Sigmoid colon (tissue), 7 donors: ENCODE data around the gene CLINT1. TPM values are rescaled to one million over a fixed set of nuclear protein-coding genes. Genes with fewer than 3 reads are reported as not detected.

Experiments
- DNase-seq: peaks from one replicate; pipeline ENCODE4 v3.0.0-alpha.2; 2019
- H3K27ac ChIP-seq, 4 donors: fragments of 200-600 bp; sonication (generic); one replicate each; pipeline ENCODE4 v1.5.1; 2016 to 2019; ENCODE audit warnings: mild to moderate bottlenecking in 1 of 4
- H3K27me3 ChIP-seq, 3 donors: fragments of 200-600 bp; sonication (generic); one replicate each; pipeline ENCODE4 v1.5.1; 2019; ENCODE audit warnings: mild to moderate bottlenecking in 1 of 3
- H3K36me3 ChIP-seq, 4 donors: fragments of 200-600 bp; sonication (generic); one replicate each; pipeline ENCODE4 v1.5.1; 2016 to 2019
- H3K4me1 ChIP-seq, 4 donors: fragments of 200-600 bp; sonication (generic); one replicate each; pipeline ENCODE4 v1.5.1; 2017 to 2019
- H3K4me3 ChIP-seq, 4 donors: fragments of 200-600 bp; sonication (generic); one replicate each; pipeline ENCODE4 v1.5.1; 2017 to 2019; ENCODE audit warnings: mild to moderate bottlenecking in 2 of 4, moderate library complexity in 1 of 4
- H3K9me3 ChIP-seq, 4 donors: fragments of 200-600 bp in 3 of 4; sonication (generic) in 3 of 4; one replicate each; pipeline versions ENCODE4 v1.5.1 to v1.6.1; 2013 to 2019
- EP300 ChIP-seq, 4 donors: sonication (generic); formaldehyde crosslinking; IDR thresholded peaks; one replicate each; pipeline ENCODE4 v1.6.1; 2017; ENCODE audit warnings: antibody characterized with exemption in 4 of 4
- POLR2A ChIP-seq, 2 donors: fragments of 450-650 bp; IDR thresholded peaks; one replicate each; pipeline ENCODE4 v1.6.1; 2016; ENCODE audit warnings: antibody characterized with exemption in 2 of 2, mild to moderate bottlenecking in 2 of 2, moderate library complexity in 2 of 2
- POLR2AphosphoS5 ChIP-seq, 4 donors: sonication (generic); formaldehyde crosslinking; IDR thresholded peaks; one replicate each; pipeline ENCODE4 v1.6.1; 2017; ENCODE audit warnings: antibody characterized with exemption in 4 of 4
- WGBS, 2 donors: extraction: QIAGEN DNeasy Blood & Tissue Kit; methylation state at CpG; one replicate each; pipeline ENCODE4 v1.1.7; 2013; 5-methylcytosine and 5-hydroxymethylcytosine counted together
- intact Hi-C: fragments of 100-400 bp; cut with DNase I; formaldehyde crosslinking; loops from one replicate; pipeline ENCODE4 v1.15.1; 2023
- polyA plus RNA-seq, 3 donors: library from polyadenylated mRNA; stranded (reverse); fragments of 200-250 nt; gene quantifications; one replicate each; pipeline ENCODE4 v1.2.3, GENCODE V29; 2013
- total RNA-seq, 4 donors: library from RNA; depleted of rRNA; stranded (reverse); fragments of >200 nt; gene quantifications; one replicate each; pipeline ENCODE4 v1.1.0, GENCODE V29; 2016
- TF ChIP-seq, protein P1 (sequence below), 4 experiments: fragments of 450-650 bp in 3 of 4; fragments of 200-600 bp in 1 of 4; IDR thresholded peaks; one replicate each; pipeline ENCODE4 v1.5.1; 2016 to 2019; ENCODE audit warnings: antibody characterized with exemption in 4 of 4, mild to moderate bottlenecking in 3 of 4, moderate library complexity in 2 of 4
- donor health status: healthy with polysubstance abuse.
- donor health status: Bipolar disorder and iron deficiency.
- donor health status: healthy.

Gene CLINT1
- total and polyA plus RNA-seq, 7 donors, result 40.2 to 171 (median 88.1) TPM

DNA sequence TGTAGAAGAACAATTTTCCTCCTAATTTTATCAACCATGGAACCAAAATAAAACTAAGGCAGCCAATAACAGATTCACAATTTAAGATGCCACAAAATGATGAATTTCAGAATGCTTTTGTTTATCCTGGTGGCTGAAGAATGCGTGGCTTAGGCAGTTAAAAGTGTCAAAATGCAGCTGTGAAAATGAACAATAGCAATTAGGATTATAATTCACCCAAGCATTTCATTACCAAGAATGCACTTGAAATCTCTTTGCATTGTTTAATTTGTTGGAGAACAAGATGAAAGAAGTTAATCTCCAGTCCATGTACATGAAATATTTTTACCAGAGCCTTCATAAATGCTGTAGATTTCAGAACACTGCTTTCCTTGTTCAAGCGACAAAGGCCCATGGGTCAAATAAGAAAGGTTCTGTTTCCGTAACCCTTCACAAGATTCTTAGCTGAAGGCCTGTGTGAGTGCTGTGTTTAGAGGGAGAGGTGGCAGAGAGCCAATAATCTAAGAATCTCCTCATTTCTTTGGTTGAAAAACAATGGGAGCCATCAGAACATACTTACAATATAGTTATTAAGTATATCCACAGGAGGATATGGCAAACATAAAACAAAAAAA lies 39.3 kb downstream of the CLINT1 start:
- H3K4me1 ChIP-seq, result peaks cover 0 to 68% (median 59%) of the 10 kb centered on the region in 4 donors
- intact Hi-C loops, result loop anchor here (5.0 to 10.0 kb wide), 5 partner anchors 38 to 1285 kb away; partner anchors contain the start of gene CLINT1
- no peak overlapping the region for H3K4me3 ChIP-seq
- H3K36me3 ChIP-seq, result no peaks in the 10 kb centered on the region
- TF ChIP-seq POLR2AphosphoS5 (IDR thresholded peaks at IDR 0.05) (no peak), EP300 (IDR thresholded peaks at IDR 0.05) (no peak), POLR2A (IDR thresholded peaks at IDR 0.05) (no peak)
- TF ChIP-seq, protein P1, sequence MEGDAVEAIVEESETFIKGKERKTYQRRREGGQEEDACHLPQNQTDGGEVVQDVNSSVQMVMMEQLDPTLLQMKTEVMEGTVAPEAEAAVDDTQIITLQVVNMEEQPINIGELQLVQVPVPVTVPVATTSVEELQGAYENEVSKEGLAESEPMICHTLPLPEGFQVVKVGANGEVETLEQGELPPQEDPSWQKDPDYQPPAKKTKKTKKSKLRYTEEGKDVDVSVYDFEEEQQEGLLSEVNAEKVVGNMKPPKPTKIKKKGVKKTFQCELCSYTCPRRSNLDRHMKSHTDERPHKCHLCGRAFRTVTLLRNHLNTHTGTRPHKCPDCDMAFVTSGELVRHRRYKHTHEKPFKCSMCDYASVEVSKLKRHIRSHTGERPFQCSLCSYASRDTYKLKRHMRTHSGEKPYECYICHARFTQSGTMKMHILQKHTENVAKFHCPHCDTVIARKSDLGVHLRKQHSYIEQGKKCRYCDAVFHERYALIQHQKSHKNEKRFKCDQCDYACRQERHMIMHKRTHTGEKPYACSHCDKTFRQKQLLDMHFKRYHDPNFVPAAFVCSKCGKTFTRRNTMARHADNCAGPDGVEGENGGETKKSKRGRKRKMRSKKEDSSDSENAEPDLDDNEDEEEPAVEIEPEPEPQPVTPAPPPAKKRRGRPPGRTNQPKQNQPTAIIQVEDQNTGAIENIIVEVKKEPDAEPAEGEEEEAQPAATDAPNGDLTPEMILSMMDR (IDR thresholded peaks at IDR 0.05), result no peak
- WGBS, 2 donors, result 60 to 72% methylated on average over 3 of the region's 3 CpGs
- no peak for DNase-seq
- H3K27ac ChIP-seq, result peak overlapping the region; percentile 50 to 85 (median 74)
- no peaks in the 10 kb centered on the region for H3K9me3 ChIP-seq
- no peaks in the 10 kb centered on the region for H3K27me3 ChIP-seq

DNA sequence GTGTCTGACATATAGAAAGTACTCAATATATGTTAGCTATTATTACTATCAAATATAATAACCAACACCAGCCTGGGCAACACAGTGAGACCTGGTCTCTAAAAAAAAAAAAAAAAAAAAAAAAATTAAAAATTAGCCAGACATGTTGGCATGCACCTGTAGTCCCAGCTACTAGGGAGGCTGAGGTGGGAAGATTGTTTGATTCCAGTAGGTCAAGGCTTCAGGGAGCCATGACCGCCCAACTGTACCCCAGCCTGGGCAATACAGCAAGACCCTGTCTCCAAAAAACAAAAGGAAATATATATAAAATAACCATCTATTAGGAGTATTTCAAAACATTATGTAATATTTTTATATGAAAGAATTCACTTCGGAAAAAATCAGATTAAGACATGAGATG lies 40.6 kb downstream of the CLINT1 start:
- Histone ChIP-seq H3K27ac (peak overlapping the region; percentile 50 to 85 (median 74)), H3K9me3 (no peaks in the 10 kb centered on the region), H3K36me3 (peaks cover 0 to 10% (median 2%) of the 10 kb centered on the region in 4 donors), H3K4me3 (no peak overlapping the region), H3K27me3 (no peaks in the 10 kb centered on the region), H3K4me1 (peaks cover 0 to 69% (median 58%) of the 10 kb centered on the region in 4 donors)
- TF ChIP-seq EP300 (IDR thresholded peaks at IDR 0.05), result no peak
- no peak for TF ChIP-seq POLR2AphosphoS5 (IDR thresholded peaks at IDR 0.05)
- no peak for TF ChIP-seq POLR2A (IDR thresholded peaks at IDR 0.05)
- TF ChIP-seq, protein P1 (IDR thresholded peaks at IDR 0.05), result no peak
- intact Hi-C loops, result loop anchor here (5.0 to 10.0 kb wide), 4 partner anchors 61 to 1286 kb away; no protein-coding TSS in a partner anchor
- WGBS, 2 donors, result 95 to 98% methylated on average over 2 of the region's 2 CpGs
- DNase-seq, result no peak

DNA sequence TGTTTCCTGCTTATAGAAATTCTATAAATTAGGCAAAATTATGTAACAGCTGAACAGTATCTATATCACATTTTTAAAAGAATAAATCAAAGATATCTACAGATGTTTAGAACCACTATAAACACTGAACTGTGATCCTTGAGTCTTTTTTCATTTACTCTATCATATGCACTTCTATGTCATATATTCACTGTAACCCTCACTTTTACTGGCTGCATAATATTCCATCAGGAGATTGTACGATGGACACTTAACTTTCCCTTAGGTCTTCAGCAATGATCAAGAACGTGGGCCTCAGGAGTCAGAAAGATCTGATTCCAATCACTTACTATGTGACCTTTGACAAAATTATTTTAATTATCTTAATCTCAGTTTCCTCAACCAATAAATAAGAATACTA lies 41.0 kb downstream of the CLINT1 start:
- DNase-seq, result no peak
- no peaks in the 10 kb centered on the region for H3K27me3 ChIP-seq
- peaks cover 0 to 14% (median 6%) of the 10 kb centered on the region in 4 donors for H3K36me3 ChIP-seq
- H3K27ac ChIP-seq, result peak overlapping the region in 3 of 4 donors; percentile 64 to 85 (median 84)
- H3K9me3 ChIP-seq, result no peaks in the 10 kb centered on the region
- H3K4me3 ChIP-seq, result no peak overlapping the region
- WGBS, 2 donors, result 97% methylated on average over 2 of the region's 2 CpGs
- TF ChIP-seq POLR2AphosphoS5 (IDR thresholded peaks at IDR 0.05) (no peak), POLR2A (IDR thresholded peaks at IDR 0.05) (no peak), EP300 (IDR thresholded peaks at IDR 0.05) (no peak)
- TF ChIP-seq, protein P1 (IDR thresholded peaks at IDR 0.05), result no peak
- intact Hi-C loops, result loop anchor here (2.0 to 10.0 kb wide), 6 partner anchors 61 to 1287 kb away; no protein-coding TSS in a partner anchor
- peaks cover 0 to 69% (median 58%) of the 10 kb centered on the region in 4 donors for H3K4me1 ChIP-seq

DNA sequence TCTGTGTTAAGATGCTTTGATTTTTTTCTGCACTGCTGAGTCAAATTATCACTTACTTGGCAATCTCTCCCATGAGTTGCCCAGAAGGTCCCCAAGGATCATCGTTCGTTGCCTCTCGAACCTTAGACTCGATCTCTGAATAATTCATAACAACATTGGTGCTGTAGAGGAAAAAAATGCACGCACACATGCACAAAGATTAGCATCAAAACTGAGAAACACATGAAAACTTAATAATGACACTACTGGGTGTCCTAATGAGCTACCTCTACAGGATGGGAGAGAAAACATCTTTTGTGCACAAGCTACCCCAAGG lies 41.6 kb downstream of the CLINT1 start:
- Histone ChIP-seq H3K27me3 (no peaks in the 10 kb centered on the region), H3K4me3 (no peak overlapping the region), H3K27ac (peak overlapping the region in 3 of 4 donors; percentile 55 to 85 (median 84)), H3K4me1 (peaks cover 0 to 69% (median 55%) of the 10 kb centered on the region in 4 donors), H3K36me3 (peaks cover 0 to 20% (median 9%) of the 10 kb centered on the region in 4 donors), H3K9me3 (no peaks in the 10 kb centered on the region)
- TF ChIP-seq EP300 (IDR thresholded peaks at IDR 0.05) (no peak), POLR2AphosphoS5 (IDR thresholded peaks at IDR 0.05) (no peak), POLR2A (IDR thresholded peaks at IDR 0.05) (no peak)
- TF ChIP-seq, protein P1 (IDR thresholded peaks at IDR 0.05), result no peak
- DNase-seq, result no peak
- 79 to 88% methylated on average over 5 of the region's 5 CpGs for WGBS, 2 donors
- intact Hi-C loops, result loop anchor here (2.0 to 10.0 kb wide), 6 partner anchors 60 to 1287 kb away; no protein-coding TSS in a partner anchor
